SK-N-MC (cell line): ENCODE data around the gene NFIX.

ENCODE experiments used
- EZH2 ChIP-seq: fragments of 200-600 bp; sonication (generic); IDR thresholded peaks from one replicate; pipeline ENCODE4 v1.6.1; 2017; ENCODE audit warnings: antibody characterized with exemption
- POLR2AphosphoS5 ChIP-seq: IDR thresholded peaks from 2 replicates; pipeline ENCODE4 v1.6.1; 2012; ENCODE audit warnings: mild to moderate bottlenecking, low read depth, low read length, borderline replicate concordance

DNA sequence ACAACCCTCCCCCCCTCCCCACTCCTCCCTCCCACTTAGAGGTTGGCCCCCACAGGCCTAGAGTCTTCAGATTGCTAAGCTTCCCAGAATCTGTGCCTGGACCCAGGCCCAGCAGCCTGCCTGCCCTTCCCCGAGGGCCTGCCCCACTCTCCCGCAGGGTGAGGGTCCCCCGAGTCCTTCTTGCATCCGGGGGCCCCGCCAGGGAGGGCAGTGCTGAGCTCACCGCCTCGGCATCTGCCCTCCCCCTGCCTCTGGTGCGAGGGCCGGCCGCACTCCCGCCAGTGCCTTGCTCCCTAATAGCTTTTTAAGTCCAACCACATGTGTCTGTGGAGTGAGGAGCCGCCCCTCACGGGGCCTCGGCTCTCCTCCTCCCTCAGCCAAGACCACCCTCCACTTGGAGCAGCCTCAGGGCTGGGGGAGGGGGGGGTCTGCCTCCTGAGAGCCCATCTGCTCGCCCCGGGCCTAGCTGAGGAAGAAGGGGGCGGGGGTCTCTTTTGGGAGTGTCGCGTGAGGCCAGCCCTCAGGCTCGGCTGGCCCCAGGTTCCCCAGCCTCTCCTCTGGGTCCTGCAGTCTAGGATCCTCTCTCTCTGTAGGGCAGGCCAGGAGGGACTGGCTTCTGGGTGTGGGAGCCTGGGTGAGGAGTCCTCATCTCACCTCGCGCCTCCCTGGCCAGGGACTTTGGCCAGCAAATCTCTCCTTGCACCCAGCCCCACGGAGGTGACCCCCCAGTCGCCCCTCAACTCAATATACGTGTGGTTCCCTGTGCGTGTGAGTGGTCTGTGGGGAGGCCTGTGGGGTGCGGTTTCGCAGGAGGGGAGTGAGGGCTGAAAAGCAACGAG lies 60.2 kb downstream of the NFIX start:
- 0 out of 2 replicates have a peak, but pooled peaks have one; percentile 16 for TF ChIP-seq POLR2AphosphoS5
- no peak for TF ChIP-seq EZH2
